NCI-H345 treated with DMSO at 0.1 percent for 48 hours (cell line): Measurements from ENCODE around the gene TFDP1.

Experiments
- DNase-seq: peaks from one replicate; lab custom pipeline; 2025; ENCODE audit not compliant: unreplicated experiment; lab: John Stamatoyannopoulos, UW

TFDP1 gene

GRCh38 chr13:113584205-113584869 is at the start of gene TFDP1:
TSS of gene TFDP1 (plus strand) at chr13:113584753. CDS start at chr13:113585838, 1,085 bp downstream.
- peak; percentile 78 for DNase-seq

GRCh38 chr13:113535381-113535781 is 49.2 kb upstream of the TFDP1 start:
- DNase-seq = peak; percentile 79

GRCh38 chr13:113536461-113537110 is 48.0 kb upstream of the TFDP1 start:
- DNase-seq = no peak

- no peak for DNase-seq
These were observed 47.3 kb upstream of the TFDP1 start for GRCh38 chr13:113537205-113537604.

GRCh38 chr13:113537909-113538688 is 46.5 kb upstream of the TFDP1 start:
- DNase-seq = no peak

GRCh38 chr13:113538689-113539058 is 45.9 kb upstream of the TFDP1 start:
- no peak for DNase-seq

GRCh38 chr13:113539176-113539575 is 45.4 kb upstream of the TFDP1 start:
- DNase-seq = no peak

- DNase-seq = no peak
These were observed 44.7 kb upstream of the TFDP1 start for GRCh38 chr13:113539822-113540221.

GRCh38 chr13:113540523-113540922 is 44.0 kb upstream of the TFDP1 start:
- DNase-seq = no peak

GRCh38 chr13:113542751-113543424 is 41.7 kb upstream of the TFDP1 start:
- no peak for DNase-seq

- DNase-seq = no peak
These were observed 40.3 kb upstream of the TFDP1 start for GRCh38 chr13:113544071-113544891.

- DNase-seq = no peak
These were observed 39.7 kb upstream of the TFDP1 start for GRCh38 chr13:113544896-113545295.

- DNase-seq = no peak
These were observed 39.1 kb upstream of the TFDP1 start for GRCh38 chr13:113545455-113545930.

GRCh38 chr13:113545931-113546516 is 38.5 kb upstream of the TFDP1 start:
- DNase-seq = no peak

GRCh38 chr13:113546571-113547237 is 37.8 kb upstream of the TFDP1 start:
- no peak for DNase-seq

GRCh38 chr13:113547238-113547971 is 37.1 kb upstream of the TFDP1 start:
- no peak for DNase-seq

GRCh38 chr13:113548171-113548641 is 36.3 kb upstream of the TFDP1 start:
- DNase-seq = peak; percentile 58

GRCh38 chr13:113548778-113549621 is 35.6 kb upstream of the TFDP1 start:
- no peak for DNase-seq
